ENCODE data around the gene PIGO.

Gene PIGO

DNA sequence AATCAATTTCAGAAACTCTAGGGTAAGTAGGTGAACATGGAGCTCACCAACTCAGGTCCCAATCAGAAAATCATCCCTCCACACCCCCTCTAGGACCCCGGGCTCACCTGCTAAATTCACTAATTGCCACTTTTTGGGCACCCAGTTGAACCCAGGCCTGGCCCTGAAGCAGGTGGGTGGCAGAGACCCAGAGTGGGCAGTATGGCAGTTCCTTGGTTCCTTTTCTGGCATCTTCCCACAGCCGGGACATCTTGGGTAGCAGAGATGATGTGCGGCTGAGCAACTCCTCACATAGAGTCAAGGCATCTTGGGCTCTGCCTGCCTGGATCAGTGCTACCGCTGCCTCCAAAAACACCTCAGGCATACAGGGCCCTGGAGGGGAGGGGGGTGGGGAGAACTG is 21.0 kb downstream of the PIGO start:
- no peak for DNase-seq

DNA sequence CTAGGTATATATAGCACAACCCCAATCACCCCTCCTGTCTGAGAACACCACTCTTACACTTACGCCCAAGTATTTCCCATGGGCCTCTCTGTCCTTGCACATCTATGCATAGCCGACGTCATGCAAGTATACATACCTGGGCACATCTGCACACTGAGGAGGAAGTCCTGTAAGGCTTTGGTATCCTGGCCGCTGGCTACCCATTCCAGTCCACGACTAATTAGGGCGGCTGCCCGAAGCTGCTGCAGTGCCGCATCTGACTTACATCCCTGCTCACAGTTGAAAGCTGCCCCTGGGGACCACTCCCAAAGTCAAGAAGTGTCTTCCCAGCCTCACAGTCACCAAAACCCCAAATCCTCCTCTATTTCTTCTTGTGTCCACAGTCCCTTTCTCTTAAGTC is 21.6 kb downstream of the PIGO start:
- in situ Hi-C loops (cut with HindIII; ENCODE audit: low pct_ligation_motif_present, low pct_unique_long_range_greater_than_20kb, low sequenced_read_pairs): no loop called here
- DNase-seq: no peak

More for the DNA sequence above, 21.0 kb downstream of the PIGO start:
- in situ Hi-C loops (cut with HindIII; ENCODE audit: low pct_ligation_motif_present, low pct_unique_long_range_greater_than_20kb, low sequenced_read_pairs): no loop called here

DNA sequence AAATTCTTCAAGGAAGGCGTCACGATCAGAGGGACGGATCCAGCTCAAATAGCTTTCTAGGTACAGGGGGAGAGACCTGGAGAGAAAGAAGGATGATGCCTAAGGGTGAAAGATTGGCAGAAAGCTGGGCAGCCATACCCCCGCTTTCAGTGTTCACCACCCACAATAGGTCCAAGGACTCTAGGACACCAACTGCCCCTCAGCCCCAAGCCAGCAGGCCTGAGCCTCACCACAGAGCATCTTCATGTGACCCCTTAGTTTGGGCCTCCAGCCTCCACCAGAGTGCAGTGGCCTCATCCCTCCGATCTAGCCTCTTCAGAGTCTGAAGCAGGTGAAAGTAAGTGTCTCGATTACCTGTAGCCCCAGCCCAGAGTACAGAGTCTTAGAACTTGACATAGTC is 22.2 kb downstream of the PIGO start:
- in situ Hi-C loops (cut with HindIII; ENCODE audit: low pct_ligation_motif_present, low pct_unique_long_range_greater_than_20kb, low sequenced_read_pairs): no loop called here
- DNase-seq: no peak

DNA sequence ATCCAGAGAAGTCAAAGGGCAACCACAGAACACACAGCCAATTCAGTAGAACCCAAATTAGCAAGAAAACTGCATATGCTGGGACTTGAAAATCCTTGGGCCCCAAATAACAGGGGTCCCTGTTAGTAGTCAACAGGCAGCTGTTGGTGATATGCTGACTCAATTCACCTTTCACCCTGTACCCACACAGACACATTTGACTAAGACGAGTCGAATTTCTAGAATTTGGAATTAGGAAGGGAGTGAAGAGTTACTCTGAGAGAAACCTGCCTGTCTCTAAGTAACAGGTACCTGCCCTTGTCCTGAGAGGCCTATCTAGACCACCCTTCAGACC is 23.1 kb downstream of the PIGO start:
- no peak for DNase-seq
- in situ Hi-C loops (cut with HindIII; ENCODE audit: low pct_ligation_motif_present, low pct_unique_long_range_greater_than_20kb, low sequenced_read_pairs): no loop called here

DNA sequence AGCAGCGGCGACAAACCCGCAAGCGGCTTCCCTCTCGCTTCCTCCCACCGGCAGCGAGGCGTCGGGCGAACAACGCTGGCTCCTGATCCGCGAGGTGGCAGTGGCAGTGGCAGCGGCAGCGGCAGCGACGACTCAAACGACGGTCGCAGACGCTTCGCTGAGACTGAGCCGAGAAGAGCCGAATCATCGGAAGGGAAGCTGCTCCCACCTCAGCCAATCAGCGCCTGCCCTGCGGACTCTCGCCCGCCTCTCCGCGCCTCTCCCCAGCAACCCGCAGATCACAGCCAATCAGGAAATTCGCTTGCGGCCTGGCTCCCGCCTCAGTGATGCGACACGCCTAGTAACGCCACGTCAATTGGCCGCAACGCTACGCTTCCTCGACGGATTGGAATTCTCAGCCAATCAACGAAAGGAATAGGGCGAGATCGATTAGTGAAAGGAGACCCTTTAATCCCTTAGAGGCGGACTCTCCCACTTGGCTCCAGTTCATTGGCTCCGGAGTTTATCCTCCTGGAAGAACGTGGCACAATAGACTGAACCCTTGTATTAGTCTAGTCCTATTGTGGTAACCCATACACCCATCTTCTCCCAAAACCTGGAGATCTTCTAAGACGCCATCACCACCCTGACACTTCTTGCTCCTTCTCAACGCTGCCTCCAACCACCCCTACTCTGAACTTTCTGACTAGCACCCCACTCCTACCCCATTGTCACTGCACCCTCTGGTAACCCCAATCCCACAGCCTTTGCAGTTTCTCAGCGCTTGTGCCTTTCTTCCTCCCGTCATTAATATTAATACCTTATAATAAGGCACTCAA is 23.7 kb downstream of the PIGO start, which contains the start of gene VCP:
Gene VCP (minus strand): TSS at position 165 of the 818 bp plus-strand sequence. CDS start 272 bp downstream, outside the sequence.
- in situ Hi-C loops (cut with HindIII; ENCODE audit: low pct_ligation_motif_present, low pct_unique_long_range_greater_than_20kb, low sequenced_read_pairs): no loop called here
- peak; percentile 97 for DNase-seq

DNA sequence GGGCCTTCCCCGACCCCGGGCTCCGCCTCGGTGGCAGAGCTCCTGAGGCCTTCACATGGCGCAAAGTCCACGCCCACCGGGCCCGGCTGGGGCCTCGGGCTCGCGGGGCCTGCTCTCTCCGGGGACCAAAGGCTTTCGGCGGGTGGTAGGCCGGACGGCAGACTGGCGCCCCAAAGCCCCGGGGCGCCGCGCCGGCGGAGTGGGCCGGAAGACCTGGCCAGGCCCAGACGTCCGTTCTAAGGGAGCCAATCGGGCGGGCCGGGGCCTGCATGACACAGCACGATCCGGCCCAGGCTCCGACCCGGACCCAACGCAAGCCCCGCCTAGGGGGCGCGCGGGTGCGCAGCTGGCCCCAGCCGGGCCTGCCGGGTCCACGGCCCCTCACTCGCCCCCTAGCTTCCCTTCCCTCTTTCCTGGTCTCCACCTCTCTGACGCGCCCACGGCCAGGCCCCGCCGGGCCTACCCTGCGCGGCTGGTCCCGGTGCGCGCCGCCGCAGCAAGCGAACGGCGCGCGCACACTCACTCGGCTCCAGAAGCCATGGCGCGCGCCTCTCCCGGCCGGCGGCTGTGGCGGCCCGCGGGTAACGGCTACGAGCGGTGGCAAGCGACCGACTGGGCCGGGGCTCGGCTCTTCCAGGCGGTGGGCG is 24.5 kb downstream of the PIGO start:
- in situ Hi-C loops (cut with HindIII; ENCODE audit: low pct_ligation_motif_present, low pct_unique_long_range_greater_than_20kb, low sequenced_read_pairs): no loop called here
- DNase-seq: peak; percentile 80

DNA sequence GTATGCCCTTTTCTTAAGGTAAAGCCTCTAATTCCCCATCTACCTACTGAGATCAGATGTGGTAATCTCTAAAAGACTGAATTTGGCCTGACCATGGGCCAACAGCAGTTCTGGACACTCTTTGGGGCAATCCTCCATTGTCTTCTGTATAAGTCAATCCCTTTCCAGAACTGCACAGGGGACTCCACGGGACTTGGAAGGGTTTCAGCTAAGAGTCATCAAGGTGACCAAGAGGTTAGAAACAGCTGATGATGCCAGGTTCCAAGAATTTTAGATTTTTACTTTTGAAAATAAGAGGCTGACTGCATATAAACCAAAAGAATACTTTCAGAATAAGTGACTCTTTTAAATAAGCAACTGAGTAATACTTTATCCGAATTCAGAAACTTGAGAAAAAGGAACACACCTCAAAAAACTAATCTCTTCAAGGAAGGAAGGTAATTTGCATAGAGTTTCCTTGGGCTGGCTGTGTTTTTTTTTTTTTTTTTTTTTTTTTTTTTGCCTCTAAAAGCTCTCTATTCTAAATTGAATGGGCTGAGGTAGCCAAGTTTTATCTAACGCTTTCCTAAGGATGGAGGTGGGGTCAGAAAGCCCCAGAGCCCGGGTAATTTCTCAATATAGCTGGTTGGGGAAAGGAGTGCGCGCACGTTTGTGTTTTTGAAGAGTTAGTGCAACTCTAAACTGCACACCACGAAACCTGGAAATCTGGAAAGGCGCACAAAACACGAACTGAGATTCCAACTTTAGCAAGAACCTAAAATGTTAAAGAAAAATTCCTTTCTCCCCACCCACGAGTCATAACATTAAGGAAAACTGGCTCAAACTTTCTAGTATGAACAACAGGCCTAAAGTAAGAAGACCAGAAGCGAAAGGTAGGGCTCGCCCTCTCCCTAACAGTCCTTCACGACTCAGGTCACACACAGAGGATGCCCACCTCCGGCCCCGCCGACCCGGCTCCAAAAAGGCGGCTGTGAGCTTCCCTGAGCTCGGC is 25.3 kb downstream of the PIGO start:
- peak; percentile 24 for DNase-seq
- in situ Hi-C loops (cut with HindIII; ENCODE audit: low pct_ligation_motif_present, low pct_unique_long_range_greater_than_20kb, low sequenced_read_pairs): no loop called here

DNA sequence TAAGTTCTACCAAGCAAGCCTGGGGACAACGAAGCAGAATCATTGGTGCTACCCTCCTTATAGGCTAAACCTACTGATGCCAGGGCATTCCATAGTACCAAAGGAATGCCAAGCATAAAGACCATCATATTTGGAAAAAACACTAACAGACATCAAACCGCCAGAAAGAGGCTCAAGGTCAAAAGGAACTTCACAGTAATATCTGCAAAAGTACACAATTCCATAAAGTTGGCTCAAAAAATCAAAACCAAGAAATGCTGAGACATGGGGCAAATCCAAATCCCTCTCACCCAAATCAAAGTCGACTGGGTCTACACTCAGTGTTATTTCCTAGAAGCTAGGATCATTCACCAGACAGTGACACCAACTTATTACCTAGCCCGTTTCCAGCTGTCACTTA is 27.4 kb downstream of the PIGO start:
- DNase-seq: no peak
- in situ Hi-C loops (cut with HindIII; ENCODE audit: low pct_ligation_motif_present, low pct_unique_long_range_greater_than_20kb, low sequenced_read_pairs): no loop called here

DNA sequence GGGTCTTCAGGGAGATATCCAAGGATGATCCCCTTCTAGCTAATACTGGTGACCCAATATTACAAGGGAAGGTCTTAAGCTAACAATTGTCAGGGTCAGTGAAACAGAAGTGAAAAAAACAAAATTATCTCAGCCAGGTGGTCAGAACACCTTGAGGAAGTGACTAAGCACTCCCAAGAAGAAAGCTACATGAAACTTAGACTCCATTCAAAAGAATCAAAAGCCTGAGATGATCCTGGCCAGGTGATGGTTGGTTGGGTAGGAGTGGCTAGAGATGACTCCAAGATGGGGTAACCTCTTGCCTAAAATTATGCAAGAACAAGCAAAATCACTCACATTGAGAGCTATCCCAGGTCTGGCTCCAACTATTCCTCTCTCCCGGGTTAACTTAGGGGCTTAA is 29.3 kb downstream of the PIGO start:
- no peak for DNase-seq
- in situ Hi-C loops (cut with HindIII; ENCODE audit: low pct_ligation_motif_present, low pct_unique_long_range_greater_than_20kb, low sequenced_read_pairs): no loop called here

DNA sequence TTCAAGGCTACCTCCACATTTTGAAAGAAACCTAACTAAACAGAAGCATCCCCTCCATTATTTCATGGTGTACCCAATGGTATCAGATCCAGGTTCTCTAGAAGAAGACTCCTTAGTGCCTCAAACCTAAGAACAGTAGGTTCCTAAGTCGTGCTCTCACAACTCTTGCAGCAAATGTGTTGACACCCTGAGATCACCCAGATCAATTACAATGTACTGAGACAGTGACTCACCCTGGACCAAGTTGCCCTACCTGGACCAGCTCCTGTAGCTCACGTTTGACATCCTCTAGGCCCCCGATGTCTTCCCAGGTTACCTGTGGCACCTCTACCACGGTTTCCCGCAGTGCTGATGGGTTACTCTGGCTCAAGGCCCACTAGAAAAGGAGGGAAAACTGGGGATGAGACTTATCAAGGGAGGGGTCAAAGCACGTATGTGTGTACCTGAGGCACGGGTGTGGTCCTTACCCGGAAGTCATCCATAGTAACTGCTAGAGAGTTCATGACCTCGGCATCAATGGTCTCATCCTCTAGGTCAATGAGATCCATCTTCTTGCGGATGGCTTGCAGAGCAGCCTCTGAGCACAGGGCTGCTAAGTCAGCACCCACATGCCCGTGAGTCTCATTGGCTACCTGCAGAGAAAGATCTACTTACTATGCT is 35.7 kb downstream of the PIGO start:
- in situ Hi-C loops (cut with HindIII; ENCODE audit: low pct_ligation_motif_present, low pct_unique_long_range_greater_than_20kb, low sequenced_read_pairs): no loop called here
- no peak for DNase-seq

DNA sequence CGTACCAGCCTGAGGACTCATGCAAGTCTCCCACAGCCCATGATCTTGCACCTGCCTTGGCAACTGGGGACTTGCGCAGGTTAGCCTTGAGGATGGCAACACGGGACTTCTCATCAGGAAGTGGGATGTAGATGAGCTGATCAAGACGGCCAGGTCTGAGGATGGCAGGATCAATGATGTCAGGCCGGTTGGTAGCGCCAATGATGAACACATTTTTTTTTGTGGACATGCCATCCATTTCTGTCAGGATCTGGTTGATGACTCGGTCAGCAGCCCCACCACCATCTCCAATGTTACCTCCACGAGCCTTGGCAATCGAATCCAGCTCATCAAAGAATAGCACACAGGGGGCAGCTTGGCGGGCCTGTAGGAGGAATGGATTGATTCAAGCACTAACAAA is 37.0 kb downstream of the PIGO start:
- DNase-seq: no peak

DNA sequence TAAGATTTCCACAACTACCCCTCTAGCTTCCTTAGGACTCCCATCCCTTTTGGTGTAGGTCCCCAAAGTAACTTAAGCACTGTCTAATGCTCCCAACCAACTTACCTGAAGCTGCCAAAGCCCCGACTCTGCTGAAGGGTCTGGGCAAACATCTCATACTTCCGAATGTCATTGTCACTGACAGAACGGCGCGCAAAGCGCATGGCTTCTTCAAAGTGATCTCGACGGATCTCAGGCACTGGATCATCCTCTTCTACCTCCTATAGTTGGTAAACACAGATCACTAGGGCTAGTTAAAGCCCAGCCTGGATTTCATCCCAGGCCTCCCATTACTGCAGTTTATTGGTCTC is 39.1 kb downstream of the PIGO start:
- in situ Hi-C loops (cut with HindIII; ENCODE audit: low pct_ligation_motif_present, low pct_unique_long_range_greater_than_20kb, low sequenced_read_pairs): no loop called here
- DNase-seq: no peak

More for the DNA sequence above, 37.0 kb downstream of the PIGO start:
- in situ Hi-C loops (cut with HindIII; ENCODE audit: low pct_ligation_motif_present, low pct_unique_long_range_greater_than_20kb, low sequenced_read_pairs): no loop called here

DNA sequence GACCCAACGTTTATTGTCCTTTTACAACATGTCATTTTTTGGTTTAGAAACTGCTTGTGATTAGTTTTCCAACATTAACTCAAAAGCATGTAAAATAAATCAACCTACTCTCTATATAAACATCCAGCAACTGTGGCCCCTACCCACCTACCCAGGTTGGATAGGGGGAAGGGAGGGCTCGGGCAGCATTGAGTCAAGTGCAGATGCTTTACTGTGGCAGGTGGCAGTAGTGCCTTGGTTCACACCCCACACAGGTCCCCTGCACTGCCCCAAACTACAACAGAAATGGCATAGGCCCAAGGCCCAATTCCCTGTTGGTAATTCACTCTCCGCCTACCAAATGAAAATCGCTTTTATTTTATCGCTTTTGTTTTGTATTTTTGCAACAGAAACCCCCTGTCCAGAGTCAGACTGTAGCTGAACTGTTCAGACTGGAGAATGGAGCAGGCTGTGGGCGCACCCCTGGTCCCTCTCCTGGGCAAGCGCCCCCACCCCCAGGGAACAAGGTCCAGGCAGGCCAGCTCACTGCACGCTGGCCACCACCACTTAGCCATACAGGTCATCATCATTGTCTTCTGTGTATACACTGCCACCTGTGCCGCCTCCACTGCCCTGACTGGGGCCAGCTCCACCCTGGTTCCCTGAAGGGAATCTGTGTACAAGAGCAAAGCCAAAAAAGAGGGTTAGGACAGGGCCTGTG is 39.7 kb downstream of the PIGO start:
- in situ Hi-C loops (cut with HindIII; ENCODE audit: low pct_ligation_motif_present, low pct_unique_long_range_greater_than_20kb, low sequenced_read_pairs): no loop called here
- no peak for DNase-seq

DNA sequence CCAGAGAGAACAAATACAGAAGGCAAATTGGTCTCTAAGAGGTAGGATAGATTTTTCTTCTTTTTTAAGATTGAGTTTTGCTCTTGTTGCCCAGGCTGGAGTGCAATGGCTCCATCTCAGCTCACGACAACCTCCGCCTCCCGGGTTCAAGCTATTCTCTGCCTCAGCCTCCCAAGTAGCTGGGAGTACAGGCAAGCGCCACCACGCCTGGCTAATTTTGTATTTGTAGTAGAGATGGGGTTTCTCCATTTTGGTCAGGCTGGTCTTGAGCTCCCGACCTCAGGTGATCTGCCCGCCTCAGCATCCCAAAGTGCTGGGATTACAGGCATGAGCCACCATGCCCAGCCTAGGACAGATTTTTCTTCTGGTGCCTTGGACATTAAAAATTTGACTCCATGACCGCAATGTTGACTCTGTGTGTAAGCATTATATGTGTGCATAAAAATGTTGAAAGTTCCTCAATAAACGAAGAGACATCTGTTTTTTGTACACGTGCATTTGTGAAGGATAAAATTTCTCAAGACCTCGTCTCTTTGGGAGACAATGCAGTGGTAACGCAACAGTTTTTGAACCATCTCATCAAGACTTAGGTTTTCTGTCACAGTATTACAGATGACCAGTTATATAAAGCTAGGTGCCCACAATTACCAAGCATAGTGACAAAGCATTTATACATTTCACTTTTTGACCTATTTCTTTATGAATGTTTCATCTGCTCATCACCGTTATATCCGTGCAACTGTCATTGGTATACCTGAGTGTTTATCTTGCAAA is 41.3 kb downstream of the PIGO start:
- no peak for DNase-seq
- in situ Hi-C loops (cut with HindIII; ENCODE audit: low pct_ligation_motif_present, low pct_unique_long_range_greater_than_20kb, low sequenced_read_pairs): no loop called here

DNA sequence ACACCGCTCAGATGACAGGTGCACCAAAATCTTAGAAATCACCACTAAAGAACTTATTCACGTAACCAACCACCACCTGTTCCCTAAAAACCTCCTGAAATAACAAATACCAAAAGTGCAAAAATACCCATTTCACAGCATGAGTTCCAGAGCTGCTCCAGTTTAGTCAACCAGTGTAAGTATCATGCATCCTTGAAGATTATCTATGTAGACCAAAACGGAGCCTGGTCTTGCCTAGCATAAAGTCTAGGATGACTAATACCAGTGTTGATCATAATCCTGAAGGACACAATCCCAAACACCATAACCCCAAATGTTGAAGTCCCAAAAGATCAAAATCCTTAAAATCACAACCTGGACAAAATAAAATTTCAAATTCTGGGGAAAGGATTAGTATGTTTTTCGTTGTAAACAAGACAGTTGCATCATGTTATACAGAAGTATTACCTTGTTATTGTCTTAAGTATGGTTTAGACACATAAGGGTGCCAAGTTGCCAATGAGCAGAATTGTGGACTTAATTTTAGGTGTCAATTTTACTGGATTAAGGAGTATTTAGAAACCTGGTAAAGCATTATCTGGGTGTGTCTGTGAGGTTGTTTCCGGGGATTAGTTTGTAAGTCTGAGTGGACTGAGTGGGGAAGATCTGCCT is 42.1 kb downstream of the PIGO start:
- in situ Hi-C loops (cut with HindIII; ENCODE audit: low pct_ligation_motif_present, low pct_unique_long_range_greater_than_20kb, low sequenced_read_pairs): no loop called here
- DNase-seq: no peak

DNA sequence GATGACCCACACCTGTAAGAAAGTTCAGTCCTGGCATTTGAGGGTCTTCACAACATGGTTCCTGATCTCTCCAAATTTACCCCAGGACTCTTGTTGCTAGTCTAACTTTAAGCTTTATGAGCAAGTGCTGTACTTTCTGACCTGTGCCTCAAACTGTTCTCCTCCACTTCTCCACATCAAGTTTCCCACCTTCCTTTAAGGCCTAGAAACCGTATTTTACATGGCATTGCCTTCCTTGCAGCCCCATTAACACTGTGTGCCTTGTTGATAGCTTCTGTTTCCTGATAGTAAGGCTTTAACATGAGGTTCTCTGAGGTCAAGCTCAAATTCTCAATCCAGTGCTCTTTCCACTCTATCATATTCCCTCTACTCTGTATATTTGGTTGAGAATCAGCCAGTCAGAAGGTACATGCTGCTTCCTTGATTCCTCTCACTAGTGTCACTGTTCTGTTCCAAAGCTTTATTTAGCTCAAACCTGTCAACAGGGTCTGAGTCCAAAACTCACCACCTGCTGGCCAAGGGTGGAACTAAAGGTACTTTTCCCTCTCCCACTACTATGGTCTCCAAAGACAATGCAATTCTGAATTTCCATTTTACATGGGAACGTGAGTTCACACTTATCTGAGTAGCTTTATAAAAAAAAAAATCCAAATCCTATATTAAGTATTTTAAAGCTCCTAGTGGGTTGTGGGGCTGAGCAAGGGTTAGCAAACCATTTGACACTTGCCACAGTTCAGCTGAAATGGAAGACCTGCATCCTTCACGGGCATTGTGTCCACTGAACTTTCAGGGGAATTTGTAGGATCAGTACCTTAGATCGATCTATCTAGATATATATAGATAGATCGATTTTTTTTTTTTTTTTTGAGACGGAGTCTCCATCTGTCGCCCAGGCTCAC is 45.1 kb downstream of the PIGO start:
- in situ Hi-C loops (cut with HindIII; ENCODE audit: low pct_ligation_motif_present, low pct_unique_long_range_greater_than_20kb, low sequenced_read_pairs): no loop called here

More for the DNA sequence above, 45.1 kb downstream of the PIGO start:
- DNase-seq: peak; percentile 46

Data from ACHN (cell line).